HUES48 (cell line): ENCODE results near the gene CHSY3.

ENCODE experiments used
- H3K27ac ChIP-seq: one replicate; pipeline ENCODE4 v1.7.0; 2013; ENCODE audit warnings: low read depth, low read length, inconsistent platforms
- H3K27me3 ChIP-seq: 2 replicates; pipeline ENCODE4 v1.6.1; 2013; ENCODE audit warnings: mild to moderate bottlenecking, low read length; ENCODE audit not compliant: control insufficient read depth, insufficient read depth
- H3K36me3 ChIP-seq: 2 replicates; pipeline ENCODE4 v1.6.1; 2013; ENCODE audit warnings: low read length; ENCODE audit not compliant: control insufficient read depth, insufficient read depth
- H3K4me1 ChIP-seq: 2 replicates; pipeline ENCODE4 v1.6.1; 2013; ENCODE audit warnings: mild to moderate bottlenecking, low read length; ENCODE audit not compliant: control insufficient read depth, insufficient read depth
- H3K4me3 ChIP-seq: 2 replicates; pipeline ENCODE4 v1.5.1; 2013; ENCODE audit warnings: mild to moderate bottlenecking, low read depth, low read length
- H3K9ac ChIP-seq: 2 replicates; pipeline ENCODE4 v1.6.1; 2013; ENCODE audit warnings: mild to moderate bottlenecking, low read depth, low read length, moderate library complexity
- H3K9me3 ChIP-seq: 2 replicates; pipeline ENCODE4 v1.6.1; 2013; ENCODE audit warnings: low read length; ENCODE audit not compliant: control insufficient read depth, insufficient read depth

The CHSY3 gene

DNA sequence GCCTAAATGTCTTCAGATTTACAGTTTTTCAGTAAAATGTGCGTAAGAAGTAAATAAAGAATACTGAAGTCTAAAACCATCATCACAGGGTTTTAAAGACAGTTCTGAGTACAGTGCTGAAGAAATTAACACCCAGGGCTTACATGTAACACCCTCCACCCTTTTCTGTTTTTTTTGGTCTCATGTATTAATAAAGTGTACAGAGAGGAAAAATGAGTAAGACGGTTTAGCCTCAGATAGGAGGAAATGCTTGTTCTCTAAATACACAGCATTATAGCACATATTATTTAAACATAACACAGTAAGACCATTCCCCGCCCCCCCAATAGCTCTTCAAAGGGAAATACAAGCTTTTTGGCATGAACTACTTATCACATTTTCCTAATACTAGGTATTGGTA, 119.3 kb downstream of the CHSY3 start:
- Histone ChIP-seq H3K9me3 (no peaks in the 10 kb centered on the region), H3K4me3 (no peak overlapping the region), H3K27ac (no peak overlapping the region), H3K4me1 (no peaks in the 10 kb centered on the region), H3K36me3 (no peaks in the 10 kb centered on the region), H3K9ac (no peak overlapping the region), H3K27me3 (no peaks in the 10 kb centered on the region)

DNA sequence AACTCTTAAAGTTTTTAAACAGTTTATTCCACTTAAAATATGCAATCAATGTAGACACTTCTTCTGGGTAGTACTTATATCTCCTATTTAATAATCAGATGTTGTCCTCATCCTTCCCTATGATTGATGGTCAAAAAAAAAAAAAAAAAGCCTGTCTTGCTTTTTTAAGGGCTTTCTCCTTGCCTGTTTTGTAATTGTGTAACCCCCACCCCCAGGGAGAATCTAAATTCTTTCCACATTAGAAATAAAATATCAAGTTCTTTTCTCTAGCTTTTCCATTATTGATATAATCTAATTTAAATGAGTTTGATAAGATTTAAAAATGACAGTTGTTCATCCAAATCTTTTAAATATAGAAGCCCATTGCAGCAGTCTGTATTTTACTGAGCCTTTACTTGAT, 119.7 kb downstream of the CHSY3 start:
- Histone ChIP-seq H3K9me3 (no peaks in the 10 kb centered on the region), H3K9ac (no peak overlapping the region), H3K36me3 (no peaks in the 10 kb centered on the region), H3K27me3 (no peaks in the 10 kb centered on the region), H3K4me1 (no peaks in the 10 kb centered on the region), H3K27ac (no peak overlapping the region), H3K4me3 (no peak overlapping the region)

DNA sequence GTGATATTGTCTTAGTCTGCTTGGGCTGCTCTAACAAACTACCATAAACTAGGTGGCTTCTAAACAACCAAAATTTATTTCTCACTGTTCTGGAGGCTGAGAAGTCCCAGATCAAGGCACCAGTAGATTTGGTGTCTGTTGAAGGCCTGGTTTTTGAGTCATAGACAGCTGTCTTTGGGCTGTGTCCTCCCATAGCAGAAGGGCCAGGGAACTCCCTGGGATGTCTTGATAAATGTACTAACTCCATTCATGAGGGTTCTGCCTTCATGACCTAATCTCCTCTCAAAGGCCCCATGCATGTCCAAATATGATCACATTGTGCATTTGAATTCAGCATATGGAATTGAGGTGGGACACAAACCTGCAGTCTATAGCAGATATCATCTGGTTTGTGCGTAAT, 121.2 kb downstream of the CHSY3 start:
- H3K9me3 ChIP-seq: no peaks in the 10 kb centered on the region
- no peaks in the 10 kb centered on the region for H3K27me3 ChIP-seq
- H3K36me3 ChIP-seq: no peaks in the 10 kb centered on the region
- no peak overlapping the region for H3K4me3 ChIP-seq
- H3K4me1 ChIP-seq: no peaks in the 10 kb centered on the region
- no peak overlapping the region for H3K27ac ChIP-seq
- no peak overlapping the region for H3K9ac ChIP-seq

DNA sequence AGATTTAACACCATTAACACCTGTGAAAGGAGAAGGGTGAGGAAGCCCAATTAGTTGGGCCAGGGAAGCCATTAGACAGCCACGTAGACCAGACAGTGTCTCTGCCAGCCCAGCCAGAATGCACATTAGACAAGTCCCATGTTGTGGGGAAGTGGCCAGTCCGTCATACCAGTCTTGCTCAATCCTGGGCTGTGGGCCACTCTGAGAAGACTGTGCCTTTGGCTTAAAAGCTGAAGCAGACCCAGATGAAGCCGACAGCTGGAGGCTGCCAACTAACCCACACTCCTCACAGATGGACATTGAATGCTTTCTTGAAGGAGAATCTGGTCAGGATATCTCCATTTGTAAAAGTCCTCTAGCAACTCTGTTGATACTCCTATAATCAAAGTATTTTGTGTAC, 128.5 kb downstream of the CHSY3 start:
- H3K27me3 ChIP-seq: no peaks in the 10 kb centered on the region
- no peaks in the 10 kb centered on the region for H3K9me3 ChIP-seq
- no peaks in the 10 kb centered on the region for H3K36me3 ChIP-seq
- no peak overlapping the region for H3K9ac ChIP-seq
- peaks cover 2% of the 10 kb centered on the region; the same call in 1 of the 2 replicates for H3K4me1 ChIP-seq
- no peak overlapping the region for H3K4me3 ChIP-seq
- H3K27ac ChIP-seq: no peak overlapping the region

DNA sequence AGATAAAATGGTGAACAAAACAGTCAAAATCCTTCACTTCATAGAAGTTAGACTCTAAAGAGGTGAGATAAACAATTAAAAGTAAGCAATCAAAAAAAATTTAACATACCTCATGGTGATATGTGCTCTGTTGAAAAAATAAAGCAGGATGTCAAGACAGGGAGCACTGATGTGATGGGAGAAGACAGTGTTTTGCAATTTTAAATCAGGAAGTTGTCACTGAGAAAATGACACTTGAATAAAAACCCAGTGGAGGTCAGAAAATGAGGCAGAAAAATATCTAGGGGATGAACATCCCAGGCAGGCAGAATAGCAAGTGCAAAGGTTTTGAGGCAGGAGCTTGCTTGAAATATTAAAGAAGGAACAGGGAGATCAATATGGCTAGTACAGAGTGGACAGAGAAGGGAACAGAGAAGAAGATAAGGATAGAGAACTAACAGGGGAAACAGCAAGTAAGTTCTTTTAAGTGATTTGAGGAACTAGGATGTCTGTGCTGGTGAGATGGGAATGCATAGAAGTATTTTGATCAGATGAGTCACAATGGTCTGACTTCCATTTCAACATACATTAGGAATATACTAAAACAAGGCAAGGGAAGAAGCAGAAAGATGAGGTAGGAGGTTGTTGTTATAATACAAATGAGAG, 130.4 kb downstream of the CHSY3 start:
- H3K4me1 ChIP-seq: peaks cover 9% of the 10 kb centered on the region
- H3K9me3 ChIP-seq: no peaks in the 10 kb centered on the region
- H3K27ac ChIP-seq: no peak overlapping the region
- H3K36me3 ChIP-seq: no peaks in the 10 kb centered on the region
- H3K27me3 ChIP-seq: no peaks in the 10 kb centered on the region
- H3K4me3 ChIP-seq: no peak overlapping the region
- no peak overlapping the region for H3K9ac ChIP-seq

DNA sequence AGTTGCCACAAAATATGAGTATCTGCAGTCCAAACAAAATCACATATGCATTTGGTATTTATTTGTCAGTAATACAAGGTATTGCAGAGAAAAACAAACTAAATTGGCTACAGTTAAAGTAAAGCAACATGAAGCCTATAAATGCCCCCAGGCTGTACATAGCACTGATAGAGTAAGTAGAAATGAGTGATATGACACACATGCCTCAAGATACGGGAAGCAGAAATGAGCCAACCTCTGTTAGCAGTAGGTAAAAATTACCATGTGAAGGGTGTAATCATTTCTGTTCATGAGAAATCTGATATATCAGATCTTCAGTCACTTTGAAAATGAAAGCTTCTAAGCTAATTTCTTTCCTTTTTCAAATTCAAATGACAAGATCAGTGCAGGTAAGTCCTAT, 131.1 kb downstream of the CHSY3 start:
- H3K27ac ChIP-seq: no peak overlapping the region
- no peaks in the 10 kb centered on the region for H3K27me3 ChIP-seq
- peaks cover 9% of the 10 kb centered on the region for H3K4me1 ChIP-seq
- no peaks in the 10 kb centered on the region for H3K36me3 ChIP-seq
- no peaks in the 10 kb centered on the region for H3K9me3 ChIP-seq
- no peak overlapping the region for H3K4me3 ChIP-seq
- no peak overlapping the region for H3K9ac ChIP-seq

DNA sequence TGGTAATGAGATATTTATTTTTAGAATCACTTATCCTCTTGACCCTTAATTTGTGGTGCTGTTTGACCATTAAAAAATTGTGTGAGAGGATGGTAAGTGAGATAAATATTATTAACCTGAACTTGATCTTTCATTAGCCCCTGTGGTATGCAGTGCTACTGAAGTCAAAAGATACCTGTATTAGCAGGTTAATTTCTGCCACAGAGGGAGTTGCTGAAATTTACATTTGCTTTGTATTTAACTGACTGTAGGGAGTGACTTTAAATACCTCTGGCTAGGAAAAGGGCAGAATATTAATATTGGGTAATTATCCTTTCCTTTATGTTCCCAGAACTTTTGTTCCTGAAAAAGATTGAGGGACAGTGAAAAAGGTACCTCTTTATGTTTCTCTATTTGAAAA, 133.6 kb downstream of the CHSY3 start:
- Histone ChIP-seq H3K9ac (no peak overlapping the region), H3K27me3 (no peaks in the 10 kb centered on the region), H3K27ac (no peak overlapping the region), H3K9me3 (no peaks in the 10 kb centered on the region), H3K36me3 (no peaks in the 10 kb centered on the region), H3K4me3 (no peak overlapping the region), H3K4me1 (peaks cover 9% of the 10 kb centered on the region)

DNA sequence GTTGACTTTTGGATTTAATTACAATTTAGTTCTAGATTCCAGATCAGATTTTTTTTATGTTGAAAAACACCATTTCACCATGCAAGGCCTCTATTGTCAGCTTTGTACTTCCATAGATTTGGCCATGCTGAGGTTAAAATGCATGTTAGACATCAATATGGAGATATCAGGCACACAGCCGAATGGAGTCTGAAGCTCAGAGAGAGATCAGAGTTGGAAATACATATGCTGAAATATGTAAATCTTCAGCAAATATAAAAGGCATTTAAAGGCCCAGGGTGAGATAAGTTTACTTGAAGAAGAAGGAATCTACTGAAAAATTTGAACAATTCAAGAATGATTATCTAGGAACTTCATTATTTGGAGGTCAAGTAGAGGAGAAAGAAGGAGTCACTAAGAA, 139.6 kb downstream of the CHSY3 start:
- Histone ChIP-seq H3K36me3 (no peaks in the 10 kb centered on the region), H3K9me3 (no peaks in the 10 kb centered on the region), H3K4me3 (no peak overlapping the region), H3K4me1 (no peaks in the 10 kb centered on the region), H3K27ac (no peak overlapping the region), H3K27me3 (no peaks in the 10 kb centered on the region), H3K9ac (no peak overlapping the region)

DNA sequence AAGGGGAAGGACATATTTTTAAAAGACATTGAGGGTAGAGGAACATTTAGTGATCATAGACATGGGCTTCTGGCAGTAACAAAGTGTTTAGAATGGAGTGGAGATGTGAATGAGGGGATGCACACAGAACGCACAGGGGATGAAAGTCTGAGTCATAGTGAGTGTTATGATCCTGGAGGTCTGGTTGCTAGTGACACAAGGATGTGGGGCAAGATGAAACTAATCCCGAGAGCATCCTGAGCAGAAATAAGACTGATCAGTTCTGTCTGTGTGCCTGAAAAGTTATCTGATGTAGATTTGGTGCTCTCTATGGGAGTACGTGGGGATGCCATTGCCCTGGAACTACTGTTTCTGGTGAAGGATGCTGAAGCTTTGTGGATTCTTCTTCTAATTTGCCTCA, 141.1 kb downstream of the CHSY3 start:
- H3K4me1 ChIP-seq: no peaks in the 10 kb centered on the region
- no peak overlapping the region for H3K9ac ChIP-seq
- no peak overlapping the region for H3K27ac ChIP-seq
- no peaks in the 10 kb centered on the region for H3K27me3 ChIP-seq
- H3K36me3 ChIP-seq: no peaks in the 10 kb centered on the region
- H3K4me3 ChIP-seq: no peak overlapping the region
- H3K9me3 ChIP-seq: no peaks in the 10 kb centered on the region

DNA sequence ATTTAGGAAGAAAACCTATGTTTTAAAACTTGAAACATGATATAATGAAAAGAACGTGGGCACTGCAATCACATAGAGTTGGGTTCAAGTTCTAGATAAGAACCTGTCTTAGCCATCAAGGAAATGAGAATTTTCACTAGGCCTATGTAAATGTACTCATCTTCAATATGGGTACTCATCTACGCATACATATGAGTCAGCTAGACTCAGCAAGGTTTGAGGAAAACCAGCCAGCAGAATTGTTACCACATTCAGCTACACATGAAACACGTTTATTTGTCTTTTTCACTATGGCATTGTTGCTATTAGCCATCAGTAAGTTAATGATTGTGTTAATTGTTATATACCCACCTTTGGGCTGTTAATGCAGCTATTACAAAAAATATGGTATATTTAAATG, 146.3 kb downstream of the CHSY3 start:
- H3K9ac ChIP-seq: no peak overlapping the region
- no peak overlapping the region for H3K27ac ChIP-seq
- H3K9me3 ChIP-seq: no peaks in the 10 kb centered on the region

DNA sequence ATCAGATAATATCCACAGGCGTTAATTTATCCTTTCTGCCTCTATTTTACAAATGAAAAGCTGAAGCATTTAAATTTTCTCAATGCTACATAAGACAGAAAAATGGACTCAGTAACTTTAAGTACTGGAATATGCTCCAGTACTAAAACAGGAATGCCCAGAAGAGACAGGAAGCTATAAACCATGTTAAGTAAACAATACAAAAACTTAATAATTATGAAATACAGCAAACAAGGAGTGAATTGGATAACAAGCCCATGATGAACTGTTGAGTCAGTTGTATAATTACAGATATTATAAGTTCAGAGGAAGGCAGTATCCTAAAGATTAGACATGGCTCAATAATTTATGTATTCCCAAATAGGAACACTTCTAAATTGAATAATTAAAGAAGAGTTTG, 148.5 kb downstream of the CHSY3 start:
- Histone ChIP-seq H3K4me1 (no peaks in the 10 kb centered on the region), H3K36me3 (no peaks in the 10 kb centered on the region), H3K9me3 (no peaks in the 10 kb centered on the region), H3K27me3 (no peaks in the 10 kb centered on the region), H3K4me3 (no peak overlapping the region), H3K9ac (no peak overlapping the region), H3K27ac (no peak overlapping the region)

More for the DNA sequence above, 146.3 kb downstream of the CHSY3 start:
- H3K4me1 ChIP-seq: no peaks in the 10 kb centered on the region
- H3K4me3 ChIP-seq: no peak overlapping the region
- no peaks in the 10 kb centered on the region for H3K36me3 ChIP-seq
- H3K27me3 ChIP-seq: no peaks in the 10 kb centered on the region

DNA sequence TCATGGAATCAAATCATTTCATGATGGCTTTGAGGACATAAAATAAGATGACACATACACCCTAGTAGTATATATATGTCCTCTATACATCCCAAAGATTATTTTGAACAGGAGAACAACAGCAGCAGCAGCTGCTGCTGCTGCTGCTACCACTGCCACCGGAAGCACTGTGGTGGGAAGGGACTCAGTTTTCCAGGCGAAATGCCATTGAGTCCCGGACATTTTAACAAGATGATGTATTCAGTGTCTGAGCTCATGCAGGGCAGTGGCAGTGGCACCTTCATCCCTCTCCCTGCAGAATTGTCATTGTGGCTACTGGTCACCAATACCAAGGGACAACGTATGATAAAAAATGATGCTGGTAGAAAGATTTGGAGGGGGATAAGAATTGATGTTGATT, 151.3 kb downstream of the CHSY3 start:
- H3K4me1 ChIP-seq: no peaks in the 10 kb centered on the region
- no peaks in the 10 kb centered on the region for H3K27me3 ChIP-seq
- H3K9me3 ChIP-seq: no peaks in the 10 kb centered on the region
- no peak overlapping the region for H3K9ac ChIP-seq
- no peaks in the 10 kb centered on the region for H3K36me3 ChIP-seq
- H3K27ac ChIP-seq: no peak overlapping the region
- H3K4me3 ChIP-seq: no peak overlapping the region
